Uterus (tissue), 2 donors: ENCODE results near the gene SMIM28.

ENCODE experiments used
- POLR2A ChIP-seq, 2 donors: fragments of 450-650 bp; IDR thresholded peaks; one replicate each; pipeline ENCODE4 v1.6.1; 2016; ENCODE audit warnings: antibody characterized with exemption in 2 of 2, mild to moderate bottlenecking in 1 of 2, moderate library complexity in 1 of 2
- TF ChIP-seq, protein P1 (sequence below), 4 experiments: fragments of 200-600 bp in 2 of 4; fragments of 450-650 bp in 2 of 4; sonication (generic) in 2 of 4; IDR thresholded peaks; one replicate each; pipeline ENCODE4 v1.5.1; 2016 to 2019; ENCODE audit warnings: antibody characterized with exemption in 4 of 4, mild to moderate bottlenecking in 2 of 4, moderate library complexity in 1 of 4

DNA sequence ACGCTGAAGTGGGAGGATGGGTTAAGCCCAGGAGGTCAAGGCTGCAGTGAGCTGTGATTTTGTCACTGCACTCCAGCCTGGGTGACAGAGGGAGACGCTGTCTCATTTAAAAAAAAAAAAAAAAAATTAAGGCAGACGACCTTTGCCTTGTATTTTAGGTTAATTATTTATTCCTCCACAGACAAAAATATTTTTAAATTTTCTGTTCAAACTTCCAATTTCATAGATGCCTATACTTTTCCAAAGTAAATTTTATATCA lies 6.3 kb upstream of the SMIM28 start:
- TF ChIP-seq, protein P1, sequence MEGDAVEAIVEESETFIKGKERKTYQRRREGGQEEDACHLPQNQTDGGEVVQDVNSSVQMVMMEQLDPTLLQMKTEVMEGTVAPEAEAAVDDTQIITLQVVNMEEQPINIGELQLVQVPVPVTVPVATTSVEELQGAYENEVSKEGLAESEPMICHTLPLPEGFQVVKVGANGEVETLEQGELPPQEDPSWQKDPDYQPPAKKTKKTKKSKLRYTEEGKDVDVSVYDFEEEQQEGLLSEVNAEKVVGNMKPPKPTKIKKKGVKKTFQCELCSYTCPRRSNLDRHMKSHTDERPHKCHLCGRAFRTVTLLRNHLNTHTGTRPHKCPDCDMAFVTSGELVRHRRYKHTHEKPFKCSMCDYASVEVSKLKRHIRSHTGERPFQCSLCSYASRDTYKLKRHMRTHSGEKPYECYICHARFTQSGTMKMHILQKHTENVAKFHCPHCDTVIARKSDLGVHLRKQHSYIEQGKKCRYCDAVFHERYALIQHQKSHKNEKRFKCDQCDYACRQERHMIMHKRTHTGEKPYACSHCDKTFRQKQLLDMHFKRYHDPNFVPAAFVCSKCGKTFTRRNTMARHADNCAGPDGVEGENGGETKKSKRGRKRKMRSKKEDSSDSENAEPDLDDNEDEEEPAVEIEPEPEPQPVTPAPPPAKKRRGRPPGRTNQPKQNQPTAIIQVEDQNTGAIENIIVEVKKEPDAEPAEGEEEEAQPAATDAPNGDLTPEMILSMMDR (IDR thresholded peaks at IDR 0.05), result no peak
- TF ChIP-seq POLR2A (IDR thresholded peaks at IDR 0.05), result no peak
